DMS114 treated with DMSO at 0.1 percent for 48 hours (cell line): ENCODE measurements around the gene RRBP1.

Experiments
- DNase-seq: peaks from one replicate; lab custom pipeline; 2025; ENCODE audit not compliant: unreplicated experiment; lab: John Stamatoyannopoulos, UW

The RRBP1 gene

DNA sequence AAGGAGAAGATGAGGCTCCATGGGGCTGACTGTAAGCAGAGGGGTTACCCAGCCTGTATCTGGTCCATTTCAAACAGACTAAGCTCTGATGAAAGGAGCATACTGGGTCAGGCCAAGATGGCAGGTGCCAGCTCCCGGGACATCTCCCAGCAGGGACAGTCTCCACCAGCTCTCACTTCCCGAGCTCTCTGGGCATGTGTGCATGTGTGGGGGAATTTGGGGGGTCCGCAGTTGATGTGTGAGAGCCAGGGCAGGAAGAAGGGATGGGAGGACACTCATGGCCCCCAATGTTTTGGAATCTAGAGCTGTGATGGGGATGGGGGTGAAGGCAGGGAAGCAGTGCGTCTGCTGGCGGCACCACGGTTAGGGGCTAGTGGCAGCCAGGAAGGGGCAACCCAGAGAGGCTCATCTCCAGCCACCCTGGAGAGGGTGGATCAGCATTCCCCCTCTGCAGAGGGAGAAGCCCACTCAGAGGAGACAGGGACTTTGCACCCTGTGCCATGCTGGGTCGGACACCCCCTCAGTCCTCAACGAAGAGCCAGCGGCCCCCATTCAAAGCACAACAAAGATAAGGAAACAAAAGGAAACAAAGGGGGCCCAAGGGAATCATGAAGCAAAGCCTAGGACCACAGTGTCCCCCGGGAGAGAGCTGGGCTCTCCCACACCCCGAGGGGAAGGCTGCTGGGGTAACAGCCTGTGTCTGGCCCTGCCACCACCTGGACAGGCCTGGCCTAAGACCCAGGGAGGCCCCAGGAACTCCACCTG, 59.8 kb downstream of the RRBP1 start:
- no peak for DNase-seq

GRCh38 chr20:17621229-17621968, 60.6 kb downstream of the RRBP1 start:
- DNase-seq: no peak

- no peak for DNase-seq
Measured at GRCh38 chr20:17620371-17621228, 61.4 kb downstream of the RRBP1 start.

DNA sequence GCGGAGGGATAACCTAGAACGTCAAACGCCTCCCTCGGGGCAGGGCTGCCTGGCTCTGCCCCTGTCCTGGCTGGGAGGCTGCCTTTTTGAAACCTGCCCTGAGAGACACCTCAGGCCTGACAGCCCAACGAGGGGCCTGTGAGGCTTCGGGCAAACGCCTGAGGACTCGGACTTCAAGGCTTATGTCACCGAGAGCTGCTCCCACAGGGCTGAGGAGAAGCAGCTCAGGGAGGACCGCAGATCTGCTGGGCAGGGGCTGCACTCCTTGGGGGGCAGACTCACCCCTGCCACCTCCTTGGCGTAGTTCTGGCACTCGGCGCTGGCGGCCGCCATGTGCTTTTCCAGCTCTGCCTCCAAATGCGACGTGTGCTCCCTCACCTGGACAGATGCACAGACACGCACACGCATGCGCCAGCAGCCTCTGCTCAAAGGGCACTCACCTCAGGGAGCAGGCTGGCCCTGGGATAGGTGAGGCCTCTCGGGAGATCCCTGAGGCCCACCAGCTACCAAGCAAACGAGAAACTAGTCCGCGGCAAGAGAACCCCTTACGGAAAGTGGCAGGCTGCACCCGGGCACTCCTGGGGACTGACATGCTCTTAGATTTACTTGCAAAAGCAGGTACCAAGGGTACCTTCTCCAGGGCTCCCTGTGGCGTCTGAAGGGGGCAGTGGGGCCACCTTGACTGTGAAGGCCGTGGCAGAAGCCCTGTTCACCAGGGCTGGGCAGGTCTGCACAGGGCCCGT, 62.5 kb downstream of the RRBP1 start:
- no peak for DNase-seq

- DNase-seq: no peak
Measured at GRCh38 chr20:17618673-17619013, 63.4 kb downstream of the RRBP1 start.

DNA sequence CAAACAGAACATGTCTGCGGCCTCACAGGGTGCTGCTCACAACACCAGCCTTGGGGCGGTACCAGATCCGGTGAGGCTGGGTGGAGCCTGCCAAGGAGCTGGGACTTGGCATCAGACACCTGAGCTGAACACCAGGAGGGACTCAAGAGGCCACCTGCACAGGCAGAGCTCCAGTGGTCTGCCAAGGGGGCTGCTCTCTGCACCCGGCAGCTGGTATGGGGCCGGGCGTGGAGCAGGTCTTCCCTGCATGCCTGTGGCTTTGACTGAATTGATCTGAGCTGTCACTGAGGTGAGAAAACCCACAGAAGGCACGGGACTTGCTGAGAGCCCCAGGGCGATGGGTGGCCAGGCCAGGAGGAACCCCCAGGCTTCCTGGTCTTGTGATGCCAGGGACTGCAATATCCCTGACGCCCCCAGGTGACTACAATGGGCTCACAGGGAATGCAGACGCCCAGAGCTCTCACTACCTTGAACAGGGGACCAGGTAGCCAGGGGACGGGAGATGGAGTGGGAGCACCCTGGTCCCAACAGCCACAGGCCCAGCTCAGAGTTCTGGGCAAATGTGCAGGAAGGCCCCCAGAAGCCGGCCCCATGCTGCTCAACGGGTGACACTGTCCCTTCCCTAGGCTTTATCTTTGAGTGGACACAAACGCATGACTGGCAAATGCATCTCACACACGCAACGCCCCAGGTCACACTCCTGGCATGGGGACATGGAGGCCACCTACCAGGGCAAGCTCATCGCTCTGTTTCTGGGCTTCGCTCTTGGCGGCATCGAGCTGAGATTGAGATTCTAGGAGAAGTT, 64.0 kb downstream of the RRBP1 start:
- no peak for DNase-seq

- DNase-seq: no peak
Measured at GRCh38 chr20:17617212-17617867, 64.7 kb downstream of the RRBP1 start.

- no peak for DNase-seq
Measured at GRCh38 chr20:17616480-17617211, 65.4 kb downstream of the RRBP1 start.

GRCh38 chr20:17615645-17616479, 66.2 kb downstream of the RRBP1 start:
- no peak for DNase-seq

DNA sequence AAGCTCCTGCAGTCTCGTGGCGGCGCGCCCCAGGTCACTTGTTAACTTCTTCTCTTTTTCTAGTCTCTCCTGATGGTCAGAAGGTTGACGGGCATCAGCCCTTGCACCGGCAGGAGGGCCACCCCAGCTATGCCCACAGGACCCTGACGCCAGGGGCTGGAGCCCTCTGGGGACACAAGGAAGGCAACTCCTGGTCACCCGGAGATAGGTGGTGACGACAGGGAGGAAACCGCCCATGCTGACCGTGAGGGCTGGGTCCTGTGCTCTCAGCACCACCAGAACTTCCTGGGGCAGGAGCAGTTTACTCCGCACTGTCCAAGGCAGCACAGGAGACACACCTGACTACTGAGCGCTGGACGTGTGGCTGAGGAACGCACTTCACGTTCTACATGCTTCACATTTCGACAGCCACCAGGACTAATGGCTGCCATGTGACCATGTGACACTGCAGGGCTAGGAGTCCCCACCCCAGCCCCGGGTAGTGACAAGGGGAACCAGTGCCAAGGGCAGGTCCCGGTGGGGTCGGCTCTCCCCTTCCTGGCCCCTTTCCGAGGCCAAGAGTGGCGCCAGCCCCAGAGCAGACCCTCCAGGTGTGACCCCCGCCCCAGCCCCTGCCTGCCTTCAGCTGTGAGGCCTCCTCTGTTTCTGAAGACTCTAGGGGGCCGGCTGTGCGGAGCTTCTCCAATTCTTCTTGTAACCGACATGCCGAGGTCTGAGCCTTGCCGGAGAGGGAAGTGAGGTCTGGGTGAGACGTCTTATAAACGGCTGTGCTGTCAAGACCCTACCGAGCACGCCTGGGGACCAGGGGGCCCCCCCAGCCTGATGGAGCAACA, 67.0 kb downstream of the RRBP1 start:
- DNase-seq: no peak

- DNase-seq: no peak
Measured at GRCh38 chr20:17614176-17614811, 67.7 kb downstream of the RRBP1 start.

DNA sequence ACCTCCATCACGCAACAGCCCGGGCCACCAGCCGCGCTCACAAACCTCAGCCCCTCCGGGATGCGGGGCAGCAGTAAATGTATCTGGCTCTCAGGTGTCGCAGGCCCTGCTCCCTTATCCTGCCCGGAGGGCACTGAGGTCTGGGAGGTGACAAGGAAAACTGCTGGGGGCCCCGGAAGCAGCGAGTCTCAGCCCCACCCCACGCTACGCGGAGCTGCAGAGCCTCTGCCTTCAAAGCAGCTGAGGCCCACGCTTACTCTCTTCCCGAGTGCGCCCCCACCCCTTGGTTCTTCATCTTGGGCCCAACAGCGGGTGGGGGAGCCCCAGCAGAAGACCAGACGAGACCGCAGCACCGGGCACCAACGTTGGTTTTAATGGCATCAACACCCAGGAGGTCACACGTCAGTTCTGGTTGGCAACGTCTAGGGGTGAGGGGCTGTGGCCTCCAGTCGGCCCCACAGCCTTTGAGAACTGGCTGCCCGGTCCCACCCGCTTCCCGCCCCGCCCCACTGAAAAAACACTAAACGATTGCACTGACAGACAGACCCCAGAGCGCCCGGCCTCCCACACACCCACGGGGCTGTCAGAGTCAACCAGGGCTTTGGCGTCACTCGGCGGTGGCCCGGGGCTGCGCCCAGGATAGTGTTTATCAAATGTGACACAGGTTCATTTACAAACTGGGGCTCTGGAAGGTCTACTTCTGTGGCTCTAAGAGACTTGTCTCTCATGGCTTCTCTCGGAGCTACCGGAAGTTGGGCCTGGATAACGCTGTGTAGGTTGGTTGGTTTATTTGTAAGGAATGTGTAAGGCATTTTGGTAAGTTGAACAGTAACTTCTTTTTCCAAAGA, 68.5 kb downstream of the RRBP1 start:
- DNase-seq: no peak

DNA sequence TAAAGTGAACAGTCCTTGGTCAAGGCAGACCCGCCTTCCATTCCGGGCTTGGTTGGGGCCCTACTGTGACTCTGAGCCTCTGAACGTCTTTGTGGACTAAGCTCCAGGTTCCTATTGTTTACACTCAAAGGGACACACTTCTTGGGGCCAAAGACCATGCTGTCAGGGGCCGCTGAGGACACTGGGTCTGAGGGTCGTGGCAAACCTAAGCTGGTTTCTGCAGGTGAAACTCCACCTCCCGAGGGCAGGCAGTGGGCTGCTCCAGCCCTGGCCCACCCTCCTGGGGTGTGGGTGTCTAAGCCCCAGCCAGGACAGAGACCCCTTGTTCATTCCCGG, 69.1 kb downstream of the RRBP1 start:
- DNase-seq: no peak

DNA sequence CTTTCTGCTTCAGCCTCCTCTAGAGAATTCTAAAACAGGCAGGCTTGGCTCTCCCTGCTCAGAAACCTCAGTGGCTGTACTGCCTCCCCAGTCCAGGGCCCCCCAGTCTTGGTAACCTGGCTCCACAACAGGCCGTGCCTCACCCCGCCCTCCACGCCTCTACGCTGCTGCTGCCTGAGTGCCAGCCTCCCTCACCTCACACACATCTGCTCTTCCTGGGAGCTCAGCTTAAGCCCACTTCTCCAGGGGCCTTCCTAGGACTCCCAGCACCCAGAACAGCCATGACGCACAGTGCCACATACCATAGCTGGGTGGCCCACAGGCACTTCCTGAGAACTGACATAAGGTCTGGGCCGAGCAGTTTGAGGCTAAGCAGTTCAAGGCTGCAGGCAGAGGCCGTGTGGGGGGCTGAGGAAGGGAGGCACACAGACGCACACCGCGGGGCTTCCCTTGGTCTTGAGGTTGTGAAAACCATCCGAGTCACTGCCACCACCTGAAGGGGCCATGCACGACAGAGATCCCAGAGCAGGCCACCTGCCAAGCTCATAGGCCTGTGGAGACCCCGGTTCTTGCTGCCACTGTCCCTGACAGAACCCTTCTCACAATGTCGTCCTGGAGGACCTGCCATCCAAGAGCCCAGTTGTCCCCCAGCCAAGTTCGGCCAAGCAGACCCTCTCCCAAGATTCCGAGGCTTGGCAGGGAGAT, 69.6 kb downstream of the RRBP1 start:
- no peak for DNase-seq

- no peak for DNase-seq
Measured at GRCh38 chr20:17611540-17612286, 70.3 kb downstream of the RRBP1 start.
